ENCODE measurements around the gene XAF1.

GRCh38 chr17:6800422-6801027, 44.7 kb downstream of the XAF1 start:
- no peak for TF ChIP-seq CTCF (conservative IDR thresholded peaks at IDR 0.05; ENCODE audit: low read length)
- no peak for TF ChIP-seq EZH2phosphoT487 (IDR thresholded peaks at IDR 0.05; ENCODE audit: borderline replicate concordance)

All from Loucy (cell line).